K562 (cell line): ENCODE data around the gene SH3BP5.

Source experiments
- EP300 ChIP-seq: IDR thresholded peaks from 2 replicates; pipeline ENCODE4 v1.6.1; 2012; ENCODE audit warnings: low read length, improper control_type of control experiment
- GATAD2A ChIP-seq: fragments of 450-650 bp; IDR thresholded peaks from 2 replicates; pipeline ENCODE4 v1.6.1; 2017
- JUN ChIP-seq, 2 experiments: sonication (generic) in 1 of 2; formaldehyde crosslinking in 1 of 2; IDR thresholded peaks; 2 replicates each; pipeline versions ENCODE4 v1.6.1 to v1.8.0; 2012 to 2022; ENCODE audit warnings: borderline replicate concordance in 2 of 2, mild to moderate bottlenecking in 2 of 2, improper control_type of control experiment in 1 of 2, low read depth in 1 of 2, low read length in 1 of 2, missing genetic modification reagents in 1 of 2
- JUND ChIP-seq, 2 experiments: IDR thresholded peaks; 2 replicates in 1 of 2; 3 replicates in 1 of 2; pipeline ENCODE4 v1.6.1; 2011; ENCODE audit warnings: borderline replicate concordance in 2 of 2, low read depth in 2 of 2, low read length in 2 of 2, improper control_type of control experiment in 1 of 2, missing biosample characterization in 1 of 2, missing genetic modification characterization in 1 of 2, missing genetic modification reagents in 1 of 2
- MTA3 ChIP-seq: fragments of 450-650 bp; formaldehyde crosslinking; IDR thresholded peaks from 2 replicates; pipeline ENCODE4 v1.6.1; 2017; ENCODE audit warnings: mild to moderate bottlenecking, borderline replicate concordance
- POLR2A ChIP-seq: fragments of 450-650 bp; conservative IDR thresholded peaks from 2 replicates; pipeline ENCODE4 v1.6.1; 2016
- ZNF143 ChIP-seq: sonication (generic); formaldehyde crosslinking; IDR thresholded peaks from 2 replicates; pipeline ENCODE4 v1.9.0; 2022; ENCODE audit warnings: mild to moderate bottlenecking, missing genetic modification reagents
- ZNF584 ChIP-seq: fragments of 200-800 bp; sonication (Bioruptor generic); IDR thresholded peaks from 2 replicates; pipeline ENCODE4 v1.6.1; 2016; ENCODE audit warnings: low read depth, mild to moderate bottlenecking, missing genetic modification characterization, missing compliant biosample characterization

- TF ChIP-seq POLR2A (no peak), ZNF143 (CRISPR knock-in tag) (no peak), JUN (IDR thresholded peaks at IDR 0.05; ENCODE audit: borderline replicate concordance, low read depth, low read length) (0 out of 2 replicates have a peak, but pooled peaks have one; percentile 13), JUN (CRISPR knock-in tag; IDR thresholded peaks at IDR 0.05; ENCODE audit: borderline replicate concordance) (no peak), EP300 (no peak), GATAD2A (no peak), JUND (IDR thresholded peaks at IDR 0.05; ENCODE audit: borderline replicate concordance, low read depth, low read length) (peak; percentile 48; the same call in 1 of the 2 replicates), JUND (tag; IDR thresholded peaks at IDR 0.05; ENCODE audit: borderline replicate concordance, low read depth, low read length) (no peak), ZNF584 (no peak), MTA3 (no peak)
Observed at GRCh38 chr3:15359677-15360397, 27.5 kb upstream of the SH3BP5 start.
